HG03457 (cell line): ENCODE data around the gene CADM4.
"Not testable (repeated sequence)": the region's sequence is repeated elsewhere in the genome, so short reads cannot be mapped to it uniquely, and the experiment has no call there.

Experiments used
- ATAC-seq: cut with Tn5 transposase; IDR thresholded peaks from one replicate; pipeline ENCODE4 v1.9.1; 2021; ENCODE audit warnings: moderate number of reproducible peaks; ENCODE audit not compliant: unreplicated experiment

CADM4 gene

GRCh38 chr19:43664018-43664417 is 24.4 kb upstream of the CADM4 start:
- no peak for ATAC-seq

GRCh38 chr19:43662487-43662886 is 22.8 kb upstream of the CADM4 start:
- ATAC-seq = no peak

- no peak for ATAC-seq
Measured at GRCh38 chr19:43660971-43661360, 21.3 kb upstream of the CADM4 start.

GRCh38 chr19:43660301-43660970 is 20.8 kb upstream of the CADM4 start:
- no peak for ATAC-seq

- no peak for ATAC-seq
Measured at GRCh38 chr19:43658494-43658893, 18.8 kb upstream of the CADM4 start.

GRCh38 chr19:43658001-43658400 is 18.4 kb upstream of the CADM4 start:
- no peak for ATAC-seq

GRCh38 chr19:43656436-43656835 is 16.8 kb upstream of the CADM4 start:
- no peak for ATAC-seq

GRCh38 chr19:43652546-43652874 is 12.9 kb upstream of the CADM4 start:
- ATAC-seq = no peak

- ATAC-seq = no peak
Measured at GRCh38 chr19:43651758-43652545, 12.3 kb upstream of the CADM4 start.

GRCh38 chr19:43650276-43650675 is 10.6 kb upstream of the CADM4 start:
- not testable (repeated sequence) for ATAC-seq

GRCh38 chr19:43649514-43649913 is 9.9 kb upstream of the CADM4 start:
- no peak for ATAC-seq

GRCh38 chr19:43648633-43649032 is 9.0 kb upstream of the CADM4 start:
- no peak for ATAC-seq

- ATAC-seq = no peak
Measured at GRCh38 chr19:43644181-43644580, 4.5 kb upstream of the CADM4 start.

GRCh38 chr19:43643326-43643725 is 3.7 kb upstream of the CADM4 start:
- no peak for ATAC-seq

- ATAC-seq = no peak
Measured at GRCh38 chr19:43642531-43642930, 2.9 kb upstream of the CADM4 start.

GRCh38 chr19:43641333-43641732 is 1.7 kb upstream of the CADM4 start:
- no peak for ATAC-seq

- no peak for ATAC-seq
Measured at GRCh38 chr19:43640424-43640757, 741 bp upstream of the CADM4 start.

GRCh38 chr19:43638995-43639518 is 593 bp downstream of the CADM4 start:
- no peak for ATAC-seq

- no peak for ATAC-seq
Measured at GRCh38 chr19:43638214-43638994, 1.2 kb downstream of the CADM4 start.

GRCh38 chr19:43636121-43636683 is 3.4 kb downstream of the CADM4 start:
- ATAC-seq = no peak

- ATAC-seq = not testable (repeated sequence)
Measured at GRCh38 chr19:43635561-43635940, 4.1 kb downstream of the CADM4 start.
